HG03095 (cell line): ENCODE measurements around the gene DDX10.
A peak's percentile ranks its signal among the peaks of the same experiment; 100 is the strongest.
"Not testable (repeated sequence)": the region's sequence is repeated elsewhere in the genome, so short reads cannot be mapped to it uniquely, and the experiment has no call there.

Source experiments
- ATAC-seq: cut with Tn5 transposase; IDR thresholded peaks from one replicate; pipeline ENCODE4 v1.9.1; 2021; ENCODE audit warnings: moderate library complexity; ENCODE audit not compliant: unreplicated experiment

DDX10 gene

GRCh38 chr11:108654100-108654499, 10.8 kb upstream of the DDX10 start:
- not testable (repeated sequence) for ATAC-seq

- no peak for ATAC-seq
Measured at GRCh38 chr11:108654994-108655631, 9.8 kb upstream of the DDX10 start.

- peak; percentile 31 for ATAC-seq
Measured at GRCh38 chr11:108662700-108663099, 2.2 kb upstream of the DDX10 start.

GRCh38 chr11:108663154-108663877, 1.6 kb upstream of the DDX10 start:
- peak; percentile 35 for ATAC-seq

GRCh38 chr11:108666373-108666772, 1.5 kb downstream of the DDX10 start:
- no peak for ATAC-seq

- no peak for ATAC-seq
Measured at GRCh38 chr11:108669286-108669685, 4.4 kb downstream of the DDX10 start.

GRCh38 chr11:108669711-108670110, 4.8 kb downstream of the DDX10 start:
- no peak for ATAC-seq

GRCh38 chr11:108670451-108670850, 5.6 kb downstream of the DDX10 start:
- ATAC-seq = no peak

- no peak for ATAC-seq
Measured at GRCh38 chr11:108672113-108672512, 7.2 kb downstream of the DDX10 start.

GRCh38 chr11:108672786-108673185, 7.9 kb downstream of the DDX10 start:
- no peak for ATAC-seq

GRCh38 chr11:108679045-108679444, 14.2 kb downstream of the DDX10 start:
- ATAC-seq = no peak

GRCh38 chr11:108680271-108680670, 15.4 kb downstream of the DDX10 start:
- no peak for ATAC-seq

GRCh38 chr11:108685419-108686130, 20.7 kb downstream of the DDX10 start:
- no peak for ATAC-seq

GRCh38 chr11:108693852-108694251, 29.0 kb downstream of the DDX10 start:
- no peak for ATAC-seq

- no peak for ATAC-seq
Measured at GRCh38 chr11:108694846-108695245, 30.0 kb downstream of the DDX10 start.

GRCh38 chr11:108697872-108698473, 33.1 kb downstream of the DDX10 start:
- peak; percentile 70 for ATAC-seq

- peak; percentile 65 for ATAC-seq
Measured at GRCh38 chr11:108698844-108699642, 34.2 kb downstream of the DDX10 start.

- no peak for ATAC-seq
Measured at GRCh38 chr11:108703916-108704315, 39.0 kb downstream of the DDX10 start.

- ATAC-seq = no peak
Measured at GRCh38 chr11:108705061-108705460, 40.2 kb downstream of the DDX10 start.

- ATAC-seq = no peak
Measured at GRCh38 chr11:108708173-108708572, 43.3 kb downstream of the DDX10 start.

- no peak for ATAC-seq
Measured at GRCh38 chr11:108709741-108710140, 44.9 kb downstream of the DDX10 start.
